ENCODE measurements around the gene POU2F2.
A peak's percentile ranks its signal among the peaks of the same experiment; 100 is the strongest.

Gene POU2F2

GRCh38 chr19:42132030-42132628 is at the start of gene POU2F2:
TSS of gene POU2F2 (minus strand) at chr19:42132446. CDS start at chr19:42132411, 35 bp downstream.
- DNase-seq = peak; percentile 56

GRCh38 chr19:42178791-42179674 is 46.8 kb upstream of the POU2F2 start:
- DNase-seq = peak; percentile 81

GRCh38 chr19:42177686-42178019 is 45.4 kb upstream of the POU2F2 start:
- no peak for DNase-seq

GRCh38 chr19:42176990-42177685 is 44.9 kb upstream of the POU2F2 start:
- peak; percentile 99 for DNase-seq

- no peak for DNase-seq
Measured at GRCh38 chr19:42176649-42176989, 44.4 kb upstream of the POU2F2 start.

- DNase-seq = peak; percentile 76
Measured at GRCh38 chr19:42175952-42176648, 43.9 kb upstream of the POU2F2 start.

- peak; percentile 62 for DNase-seq
Measured at GRCh38 chr19:42174958-42175734, 42.9 kb upstream of the POU2F2 start.

GRCh38 chr19:42174188-42174587 is 41.9 kb upstream of the POU2F2 start:
- no peak for DNase-seq

- no peak for DNase-seq
Measured at GRCh38 chr19:42173695-42174094, 41.4 kb upstream of the POU2F2 start.

- DNase-seq = no peak
Measured at GRCh38 chr19:42172261-42172660, 40.0 kb upstream of the POU2F2 start.

- no peak for DNase-seq
Measured at GRCh38 chr19:42170715-42171114, 38.5 kb upstream of the POU2F2 start.

- peak; percentile 67 for DNase-seq
Measured at GRCh38 chr19:42169486-42170413, 37.5 kb upstream of the POU2F2 start.

GRCh38 chr19:42168206-42168605 is 36.0 kb upstream of the POU2F2 start:
- no peak for DNase-seq

GRCh38 chr19:42166316-42166715 is 34.1 kb upstream of the POU2F2 start:
- DNase-seq = no peak

- peak; percentile 73 for DNase-seq
Measured at GRCh38 chr19:42165146-42165545, 32.9 kb upstream of the POU2F2 start.

GRCh38 chr19:42161616-42162263 is 29.5 kb upstream of the POU2F2 start:
- DNase-seq = no peak

GRCh38 chr19:42159942-42160341 is 27.7 kb upstream of the POU2F2 start:
- no peak for DNase-seq

GRCh38 chr19:42158926-42159325 is 26.7 kb upstream of the POU2F2 start:
- DNase-seq = no peak

- DNase-seq = no peak
Measured at GRCh38 chr19:42156571-42156970, 24.3 kb upstream of the POU2F2 start.

- peak; percentile 66 for DNase-seq
Measured at GRCh38 chr19:42155796-42156195, 23.6 kb upstream of the POU2F2 start.

All from NCI-H2227 treated with DMSO at 0.1 percent for 48 hours (cell line).